ENCODE data around the gene KLHDC4. TPM values are rescaled to one million over a fixed set of nuclear protein-coding genes. Genes with fewer than 3 reads are reported as not detected.

The KLHDC4 gene
- total RNA-seq, 1 donor from 2014 or later = 29.8 TPM

GRCh38 chr16:87671715-87672270 lies 94.0 kb downstream of the KLHDC4 start:
- no peak overlapping the region for H3K4me2 ChIP-seq (ENCODE audit: low read length)
- no peaks in the 10 kb centered on the region for H3K4me1 Mint-ChIP-seq (ENCODE audit: low read depth, unreplicated experiment)
- H3K27me3 ChIP-seq (ENCODE audit: insufficient read depth, low read length) = peaks cover 8% of the 10 kb centered on the region
- no peaks in the 10 kb centered on the region for H3K79me2 ChIP-seq (ENCODE audit: insufficient read depth, low read length)
- no peaks in the 10 kb centered on the region for H4K20me1 ChIP-seq (ENCODE audit: insufficient read depth, low read length)
- H3K4me3 ChIP-seq (ENCODE audit: insufficient read depth, low read depth, low read length) = no peak overlapping the region
- no peaks in the 10 kb centered on the region for H3K36me3 Mint-ChIP-seq (ENCODE audit: low read depth, unreplicated experiment)
- no peak overlapping the region for H3K27ac ChIP-seq (ENCODE audit: low read depth, low read length)
- H3K9me3 Mint-ChIP-seq (ENCODE audit: unreplicated experiment) = no peaks in the 10 kb centered on the region
- no peak for FAIRE-seq
- H3K4me1 ChIP-seq (ENCODE audit: insufficient read depth, low read length) = no peaks in the 10 kb centered on the region
- H3K36me3 ChIP-seq (ENCODE audit: insufficient read depth, low read length) = no peaks in the 10 kb centered on the region
- H3K9me3 ChIP-seq (ENCODE audit: insufficient read depth, low read depth, low read length) = no peaks in the 10 kb centered on the region
- no peak overlapping the region for H3K27ac Mint-ChIP-seq (ENCODE audit: unreplicated experiment)
- no peak overlapping the region for H3K9ac ChIP-seq (ENCODE audit: low read length)
- TF ChIP-seq EZH2 (IDR thresholded peaks at IDR 0.05; ENCODE audit: insufficient read depth, low read length) (no peak), CTCF (IDR thresholded peaks at IDR 0.05; ENCODE audit: insufficient read depth, low read depth, low read length) (no peak)
- no peak overlapping the region for H3K4me3 Mint-ChIP-seq (ENCODE audit: unreplicated experiment)
- peaks cover 12% of the 10 kb centered on the region for H3K27me3 Mint-ChIP-seq (ENCODE audit: low read depth, unreplicated experiment)
- no peak for DNase-seq (ENCODE audit: low read depth)
- H2AFZ ChIP-seq (ENCODE audit: low read depth, low read length) = no peak overlapping the region

- no peaks in the 10 kb centered on the region for H3K9me3 Mint-ChIP-seq (ENCODE audit: unreplicated experiment)
- H3K79me2 ChIP-seq (ENCODE audit: insufficient read depth, low read length) = no peaks in the 10 kb centered on the region
- H4K20me1 ChIP-seq (ENCODE audit: insufficient read depth, low read length) = no peaks in the 10 kb centered on the region
- H3K9ac ChIP-seq (ENCODE audit: low read length) = no peak overlapping the region
- H3K4me2 ChIP-seq (ENCODE audit: low read length) = no peak overlapping the region
- no peaks in the 10 kb centered on the region for H3K4me1 Mint-ChIP-seq (ENCODE audit: low read depth, unreplicated experiment)
- H3K4me3 ChIP-seq (ENCODE audit: insufficient read depth, low read depth, low read length) = no peak overlapping the region
- FAIRE-seq = no peak
- no peak overlapping the region for H3K27ac Mint-ChIP-seq (ENCODE audit: unreplicated experiment)
- H3K36me3 ChIP-seq (ENCODE audit: insufficient read depth, low read length) = no peaks in the 10 kb centered on the region
- no peaks in the 10 kb centered on the region for H3K36me3 Mint-ChIP-seq (ENCODE audit: low read depth, unreplicated experiment)
- H2AFZ ChIP-seq (ENCODE audit: low read depth, low read length) = no peak overlapping the region
- no peak overlapping the region for H3K27ac ChIP-seq (ENCODE audit: low read depth, low read length)
- H3K4me3 Mint-ChIP-seq (ENCODE audit: unreplicated experiment) = no peak overlapping the region
- no peak for DNase-seq (ENCODE audit: low read depth)
- peaks cover 11% of the 10 kb centered on the region for H3K27me3 Mint-ChIP-seq (ENCODE audit: low read depth, unreplicated experiment)
- peaks cover 8% of the 10 kb centered on the region for H3K27me3 ChIP-seq (ENCODE audit: insufficient read depth, low read length)
- TF ChIP-seq CTCF (IDR thresholded peaks at IDR 0.05; ENCODE audit: insufficient read depth, low read depth, low read length) (no peak), EZH2 (IDR thresholded peaks at IDR 0.05; ENCODE audit: insufficient read depth, low read length) (no peak)
- H3K9me3 ChIP-seq (ENCODE audit: insufficient read depth, low read depth, low read length) = no peaks in the 10 kb centered on the region
- H3K4me1 ChIP-seq (ENCODE audit: insufficient read depth, low read length) = no peaks in the 10 kb centered on the region
Observed at GRCh38 chr16:87671221-87671620, 94.6 kb downstream of the KLHDC4 start.

GRCh38 chr16:87669672-87670071 lies 96.1 kb downstream of the KLHDC4 start:
- Histone ChIP-seq H3K27me3 (ENCODE audit: insufficient read depth, low read length) (peaks cover 8% of the 10 kb centered on the region), H3K4me2 (ENCODE audit: low read length) (no peak overlapping the region), H3K4me1 (ENCODE audit: insufficient read depth, low read length) (no peaks in the 10 kb centered on the region), H3K27ac (ENCODE audit: low read depth, low read length) (no peak overlapping the region), H4K20me1 (ENCODE audit: insufficient read depth, low read length) (no peaks in the 10 kb centered on the region), H3K9ac (ENCODE audit: low read length) (no peak overlapping the region), H3K9me3 (ENCODE audit: insufficient read depth, low read depth, low read length) (no peaks in the 10 kb centered on the region), H3K36me3 (ENCODE audit: insufficient read depth, low read length) (no peaks in the 10 kb centered on the region), H3K79me2 (ENCODE audit: insufficient read depth, low read length) (no peaks in the 10 kb centered on the region), H2AFZ (ENCODE audit: low read depth, low read length) (no peak overlapping the region), H3K4me3 (ENCODE audit: insufficient read depth, low read depth, low read length) (no peak overlapping the region)
- FAIRE-seq = no peak
- no peaks in the 10 kb centered on the region for H3K9me3 Mint-ChIP-seq (ENCODE audit: unreplicated experiment)
- TF ChIP-seq CTCF (IDR thresholded peaks at IDR 0.05; ENCODE audit: insufficient read depth, low read depth, low read length) (no peak), EZH2 (IDR thresholded peaks at IDR 0.05; ENCODE audit: insufficient read depth, low read length) (no peak)
- H3K4me1 Mint-ChIP-seq (ENCODE audit: low read depth, unreplicated experiment) = no peaks in the 10 kb centered on the region
- H3K27me3 Mint-ChIP-seq (ENCODE audit: low read depth, unreplicated experiment) = peaks cover 9% of the 10 kb centered on the region
- H3K36me3 Mint-ChIP-seq (ENCODE audit: low read depth, unreplicated experiment) = no peaks in the 10 kb centered on the region
- DNase-seq (ENCODE audit: low read depth) = no peak
- H3K27ac Mint-ChIP-seq (ENCODE audit: unreplicated experiment) = no peak overlapping the region
- H3K4me3 Mint-ChIP-seq (ENCODE audit: unreplicated experiment) = no peak overlapping the region

All from astrocyte (in vitro differentiated cells and primary cell).